Uterus (tissue), 4 donors: ENCODE data around the gene PCBP2. TPM values are rescaled to one million over a fixed set of nuclear protein-coding genes. Genes with fewer than 3 reads are reported as not detected.
A peak's percentile ranks its signal among the peaks of the same experiment; 100 is the strongest.
"Not testable (repeated sequence)": the region's sequence is repeated elsewhere in the genome, so short reads cannot be mapped to it uniquely, and the experiment has no call there.

Experiments used
- DNase-seq, 2 donors: peaks; one replicate each; pipeline ENCODE4 v3.0.0-alpha.2; 2019 to 2020
- H3K27ac ChIP-seq, 2 donors: fragments of 200-600 bp; sonication (generic); 1 replicate in 1 of 2; 2 replicates in 1 of 2; pipeline ENCODE4 v1.5.1; 2016 to 2018
- H3K27me3 ChIP-seq, 2 donors: fragments of 200-600 bp; sonication (generic); one replicate each; pipeline ENCODE4 v1.5.1; 2018 to 2019; ENCODE audit warnings: control low read depth in 1 of 2
- H3K36me3 ChIP-seq, 2 donors: fragments of 200-600 bp; sonication (generic); one replicate each; pipeline ENCODE4 v1.5.1; 2019; ENCODE audit warnings: control low read depth in 1 of 2
- H3K4me1 ChIP-seq, 2 donors: fragments of 200-600 bp; sonication (generic); one replicate each; pipeline ENCODE4 v1.5.1; 2018 to 2019; ENCODE audit warnings: control low read depth in 1 of 2
- H3K4me3 ChIP-seq, 2 donors: fragments of 200-600 bp; sonication (generic); 1 replicate in 1 of 2; 2 replicates in 1 of 2; pipeline ENCODE4 v1.5.1; 2018 to 2019; ENCODE audit warnings: mild to moderate bottlenecking in 1 of 2
- H3K9me3 ChIP-seq, 2 donors: fragments of 200-600 bp; sonication (generic); one replicate each; pipeline ENCODE4 v1.5.1; 2019; ENCODE audit warnings: control low read depth in 1 of 2
- CTCF ChIP-seq, 4 experiments: fragments of 200-600 bp in 2 of 4; fragments of 450-650 bp in 2 of 4; sonication (generic) in 2 of 4; IDR thresholded peaks; one replicate each; pipeline ENCODE4 v1.5.1; 2016 to 2019; ENCODE audit warnings: antibody characterized with exemption in 4 of 4, mild to moderate bottlenecking in 2 of 4, moderate library complexity in 1 of 4
- POLR2A ChIP-seq, 2 donors: fragments of 450-650 bp; IDR thresholded peaks; one replicate each; pipeline ENCODE4 v1.6.1; 2016; ENCODE audit warnings: antibody characterized with exemption in 2 of 2, mild to moderate bottlenecking in 1 of 2, moderate library complexity in 1 of 2
- intact Hi-C: fragments of 100-400 bp; cut with DNase I; formaldehyde crosslinking; loops from one replicate; pipeline ENCODE4 v1.15.1; 2023; ENCODE audit warnings: low total_unique reads
- total RNA-seq, 4 donors: library from RNA; depleted of rRNA in 3 of 4; stranded (reverse); fragments of >200 nt in 3 of 4; gene quantifications; one replicate each; pipeline versions ENCODE4 v1.1.0 to v1.2.4, GENCODE V29; 2014 to 2023
- donor health status: DM: yes; HTN: yes; CAD: no.

The PCBP2 gene
- total RNA-seq, 4 donors from 2014 or later: 364 to 929 (median 383) TPM

GRCh38 chr12:53414756-53415417, 37.0 kb upstream of the PCBP2 start:
- Histone ChIP-seq H3K9me3 (no peaks in the 10 kb centered on the region), H3K27ac (peak overlapping the region; percentile 46 to 69), H3K4me1 (peaks cover 8 to 9% of the 10 kb centered on the region in 2 donors), H3K36me3 (no peaks in the 10 kb centered on the region), H3K4me3 (no peak overlapping the region), H3K27me3 (no peaks in the 10 kb centered on the region)
- TF ChIP-seq POLR2A (IDR thresholded peaks at IDR 0.05) (no peak), CTCF (IDR thresholded peaks at IDR 0.05) (no peak)
- DNase-seq: peak in 1 of 2 donors; percentile 48
- intact Hi-C loops: no loop called here

- H3K4me3 ChIP-seq, H3K27me3 ChIP-seq, H3K4me1 ChIP-seq, H3K9me3 ChIP-seq, DNase-seq, H3K36me3 ChIP-seq, intact Hi-C loops: not testable (repeated sequence)
- peak overlapping the region; percentile 46 to 69 for H3K27ac ChIP-seq
Observed at GRCh38 chr12:53415752-53416389, 36.0 kb upstream of the PCBP2 start.

- not testable (repeated sequence) for DNase-seq, H3K4me1 ChIP-seq, H3K4me3 ChIP-seq
Observed at GRCh38 chr12:53417291-53417816, 34.5 kb upstream of the PCBP2 start.

GRCh38 chr12:53418221-53418620, 33.7 kb upstream of the PCBP2 start:
- no peak for DNase-seq
- H3K9me3 ChIP-seq: no peaks in the 10 kb centered on the region
- H3K4me3 ChIP-seq: no peak overlapping the region
- intact Hi-C loops: no loop called here
- no peaks in the 10 kb centered on the region for H3K36me3 ChIP-seq
- H3K4me1 ChIP-seq: peaks cover 1 to 3% of the 10 kb centered on the region in 2 donors
- no peaks in the 10 kb centered on the region for H3K27me3 ChIP-seq
- H3K27ac ChIP-seq: no peak overlapping the region
- TF ChIP-seq POLR2A (IDR thresholded peaks at IDR 0.05) (no peak), CTCF (IDR thresholded peaks at IDR 0.05) (no peak)

More at GRCh38 chr12:53417291-53417816, 34.5 kb upstream of the PCBP2 start:
- H3K27ac ChIP-seq: peak overlapping the region in 1 of 2 donors; percentile 69
- H3K27me3 ChIP-seq, H3K9me3 ChIP-seq, H3K36me3 ChIP-seq, intact Hi-C loops: not testable (repeated sequence)

- Histone ChIP-seq H3K36me3 (no peaks in the 10 kb centered on the region), H3K4me1 (no peaks in the 10 kb centered on the region), H3K4me3 (no peak overlapping the region), H3K9me3 (no peaks in the 10 kb centered on the region), H3K27me3 (no peaks in the 10 kb centered on the region), H3K27ac (no peak overlapping the region)
- intact Hi-C loops: loop anchor here (5.0 kb wide), 1 partner anchor 67 kb away; no protein-coding TSS in a partner anchor
- DNase-seq: no peak
- TF ChIP-seq POLR2A (IDR thresholded peaks at IDR 0.05) (no peak), CTCF (IDR thresholded peaks at IDR 0.05) (no peak)
Observed at GRCh38 chr12:53419756-53420155, 32.1 kb upstream of the PCBP2 start.

- not testable (repeated sequence) for H3K9me3 ChIP-seq, H3K4me1 ChIP-seq
- intact Hi-C loops: loop anchor here (5.0 kb wide), 1 partner anchor 70 kb away; no protein-coding TSS in a partner anchor
Observed at GRCh38 chr12:53422247-53422646, 29.7 kb upstream of the PCBP2 start.

More at GRCh38 chr12:53422247-53422646, 29.7 kb upstream of the PCBP2 start:
- H3K27me3 ChIP-seq, H3K36me3 ChIP-seq, H3K4me3 ChIP-seq, H3K27ac ChIP-seq, DNase-seq: not testable (repeated sequence)
